Measurements from ENCODE around the gene FGF22.

DNA sequence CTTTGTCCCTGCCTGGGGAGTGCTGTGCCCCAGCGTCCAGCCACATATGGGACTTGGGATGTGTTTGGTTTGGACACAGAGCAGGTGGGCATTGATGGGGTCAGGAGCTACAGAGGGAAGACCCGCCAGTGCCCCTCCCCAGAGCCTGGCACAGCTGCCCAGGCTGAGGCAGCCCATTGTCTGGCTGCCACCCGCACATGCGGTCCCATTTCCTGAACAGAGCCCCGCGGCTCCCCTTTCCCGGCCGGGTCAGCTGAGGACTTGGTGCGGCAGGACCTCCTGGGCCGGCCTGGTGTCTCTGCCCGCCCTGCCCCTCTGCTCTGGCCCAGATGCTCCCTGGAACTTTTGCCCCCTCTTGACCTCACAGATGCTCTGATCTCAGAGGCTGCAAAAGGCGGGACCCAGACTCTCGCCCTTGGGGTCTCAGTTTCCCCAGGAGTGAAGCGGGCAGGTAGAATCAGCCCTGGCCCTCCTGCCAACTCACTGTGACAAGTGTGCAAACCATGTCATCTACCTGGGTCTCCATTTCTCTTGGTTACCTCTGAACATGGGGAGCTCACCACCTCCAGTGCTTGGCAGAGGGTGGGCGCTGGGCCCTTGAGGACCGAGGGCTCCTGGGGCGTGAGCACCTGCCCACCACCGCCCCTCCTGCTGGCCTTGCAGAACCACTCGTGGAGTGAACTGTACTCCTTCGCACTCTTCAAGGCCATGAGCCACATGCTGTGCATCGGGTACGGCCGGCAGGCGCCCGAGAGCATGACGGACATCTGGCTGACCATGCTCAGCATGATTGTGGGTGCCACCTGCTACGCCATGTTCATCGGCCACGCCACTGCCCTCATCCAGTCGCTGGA, 32.2 kb upstream of the FGF22 start:
- TF ChIP-seq CTCF (IDR thresholded peaks at IDR 0.05) (no peak), POLR2A (IDR thresholded peaks at IDR 0.05) (no peak)
